Left ventricle myocardium superior (tissue), 1 donor: ENCODE measurements around the gene BST2. TPM values are rescaled to one million over a fixed set of nuclear protein-coding genes. Genes with fewer than 3 reads are reported as not detected.
A peak's percentile ranks its signal among the peaks of the same experiment; 100 is the strongest.

ENCODE experiments used
- ATAC-seq: fragments of 200-7000 bp; cut with Tn5 transposase; one replicate; pipeline ENCODE4 v1.9.1; 2020; ENCODE audit warnings: mild to moderate bottlenecking, moderate library complexity
- DNase-seq: peaks from one replicate; pipeline ENCODE4 v3.0.0-alpha.2; 2020
- intact Hi-C: fragments of 100-400 bp; cut with micrococcal nuclease; formaldehyde crosslinking; loops from one replicate; pipeline ENCODE4 v1.11.0; 2022
- total RNA-seq: library from RNA; stranded (reverse); fragmentation: NEBNext Ultra II Directional; extraction: Animal tissue kit (Norgen Biotek cat#: 25700); gene quantifications from one replicate; pipeline ENCODE4 v1.2.1, GENCODE V29; 2021
- donor health status: DM: no; HTN: yes; CAD: no; lungs with severe emphysema.

BST2 gene
- total RNA-seq, 1 donor from 2014 or later: 49.7 TPM

- intact Hi-C loops: no loop called here
- DNase-seq: peak; percentile 52
- peak; percentile 40 for ATAC-seq
Measured at GRCh38 chr19:17420475-17420924, 15.1 kb upstream of the BST2 start.

- intact Hi-C loops: no loop called here
- peak; percentile 99 for ATAC-seq
- peak; percentile 98 for DNase-seq
Measured at GRCh38 chr19:17419621-17420474, 14.4 kb upstream of the BST2 start, which contains the start of gene MVB12A. TSS of gene MVB12A (plus strand) at chr19:17420047. CDS start at chr19:17420136, 89 bp downstream.

- DNase-seq: no peak
- ATAC-seq: no peak
- intact Hi-C loops: no loop called here
Measured at GRCh38 chr19:17419154-17419620, 13.8 kb upstream of the BST2 start.

- intact Hi-C loops: no loop called here
- ATAC-seq (no peak), DNase-seq (no peak)
Measured at GRCh38 chr19:17418710-17419109, 13.3 kb upstream of the BST2 start.

GRCh38 chr19:17415121-17415520 is 9.7 kb upstream of the BST2 start:
- DNase-seq (no peak), ATAC-seq (no peak)
- intact Hi-C loops: no loop called here

- ATAC-seq (no peak), DNase-seq (no peak)
- intact Hi-C loops: no loop called here
Measured at GRCh38 chr19:17414097-17414496, 8.7 kb upstream of the BST2 start.

GRCh38 chr19:17411801-17412200 is 6.4 kb upstream of the BST2 start:
- DNase-seq (no peak), ATAC-seq (no peak)
- intact Hi-C loops: no loop called here

GRCh38 chr19:17409990-17410389 is 4.6 kb upstream of the BST2 start:
- intact Hi-C loops: no loop called here
- DNase-seq: no peak
- ATAC-seq: no peak

GRCh38 chr19:17406887-17407196 is 1.4 kb upstream of the BST2 start:
- no peak for ATAC-seq
- DNase-seq: no peak
- intact Hi-C loops: no loop called here

GRCh38 chr19:17406046-17406886 is 836 bp upstream of the BST2 start:
- DNase-seq (no peak), ATAC-seq (no peak)
- intact Hi-C loops: no loop called here

GRCh38 chr19:17404621-17405249 is 695 bp downstream of the BST2 start:
- intact Hi-C loops: no loop called here
- no peak for DNase-seq
- ATAC-seq: no peak

- ATAC-seq (no peak), DNase-seq (no peak)
- intact Hi-C loops: no loop called here
Measured at GRCh38 chr19:17404015-17404414, 1.4 kb downstream of the BST2 start.

GRCh38 chr19:17402982-17403855 is 2.2 kb downstream of the BST2 start:
- intact Hi-C loops: no loop called here
- DNase-seq (no peak), ATAC-seq (peak; percentile 6)

GRCh38 chr19:17401628-17402027 is 3.8 kb downstream of the BST2 start:
- DNase-seq (no peak), ATAC-seq (no peak)
- intact Hi-C loops: no loop called here

- DNase-seq: no peak
- ATAC-seq: no peak
- intact Hi-C loops: no loop called here
Measured at GRCh38 chr19:17398902-17399527, 6.4 kb downstream of the BST2 start.

- intact Hi-C loops: no loop called here
- ATAC-seq: peak; percentile 45
- DNase-seq: peak; percentile 80
Measured at GRCh38 chr19:17394891-17395415, 10.5 kb downstream of the BST2 start.

- DNase-seq: no peak
- no peak for ATAC-seq
Measured at GRCh38 chr19:17393914-17394313, 11.5 kb downstream of the BST2 start, which contains the start of gene CCDC194. TSS of gene CCDC194 (minus strand) at chr19:17394196. CDS start at chr19:17394158, 38 bp downstream.

GRCh38 chr19:17393002-17393401 is 12.4 kb downstream of the BST2 start:
- intact Hi-C loops: no loop called here
- no peak for ATAC-seq
- no peak for DNase-seq

More at GRCh38 chr19:17393914-17394313, 11.5 kb downstream of the BST2 start, which contains the start of gene CCDC194:
- intact Hi-C loops: no loop called here
